KMS-11 (cell line): ENCODE data around the gene SHISA8.

ENCODE experiments used
- H2AFZ ChIP-seq: fragments of 200-600 bp; sonication (generic); 2 replicates; pipeline ENCODE4 v1.6.1; 2016; ENCODE audit warnings: antibody characterized with exemption, mixed run types, low read depth
- H3K27ac ChIP-seq: fragments of 200-600 bp; sonication (generic); 2 replicates; pipeline ENCODE4 v1.6.1; 2016; ENCODE audit warnings: mild to moderate bottlenecking, mixed run types
- H3K27me3 ChIP-seq: fragments of 200-600 bp; sonication (generic); 2 replicates; pipeline ENCODE4 v1.6.1; 2017; ENCODE audit warnings: mild to moderate bottlenecking, low read depth, mixed run types, moderate library complexity; ENCODE audit not compliant: insufficient read depth
- H3K36me3 ChIP-seq: fragments of 200-600 bp; sonication (generic); 2 replicates; pipeline ENCODE4 v1.6.1; 2017; ENCODE audit warnings: mild to moderate bottlenecking, mixed run types; ENCODE audit not compliant: insufficient read depth
- H3K4me1 ChIP-seq: fragments of 200-600 bp; sonication (generic); 2 replicates; pipeline ENCODE4 v1.6.1; 2016; ENCODE audit warnings: mild to moderate bottlenecking, low read depth, mixed run types; ENCODE audit not compliant: poor library complexity, severe bottlenecking
- H3K4me2 ChIP-seq: fragments of 200-600 bp; sonication (generic); 2 replicates; pipeline ENCODE4 v1.7.0; 2016; ENCODE audit warnings: mild to moderate bottlenecking, mixed run types
- H3K4me3 ChIP-seq: fragments of 200-600 bp; sonication (generic); IDR thresholded peaks from 2 replicates; pipeline ENCODE4 v1.6.1; 2017; ENCODE audit warnings: low read depth, low read length, mixed read lengths; ENCODE audit not compliant: insufficient read depth
- H3K79me2 ChIP-seq: fragments of 200-600 bp; sonication (generic); 2 replicates; pipeline ENCODE4 v1.6.1; 2016; ENCODE audit warnings: low read depth, mixed run types; ENCODE audit not compliant: insufficient read depth
- H3K9ac ChIP-seq: fragments of 200-600 bp; sonication (generic); 2 replicates; pipeline ENCODE4 v1.6.1; 2016; ENCODE audit warnings: mild to moderate bottlenecking, mixed run types
- H4K20me1 ChIP-seq: fragments of 200-600 bp; sonication (generic); 2 replicates; pipeline ENCODE4 v1.6.1; 2016; ENCODE audit warnings: mild to moderate bottlenecking, mixed run types; ENCODE audit not compliant: insufficient read depth
- TF ChIP-seq, protein P1 (sequence below): fragments of 200-600 bp; sonication (generic); conservative IDR thresholded peaks from 2 replicates; pipeline ENCODE4 v1.6.1; 2017; ENCODE audit warnings: low read depth, mild to moderate bottlenecking, antibody characterized with exemption, low read length, moderate library complexity, mixed read lengths

The SHISA8 gene

DNA sequence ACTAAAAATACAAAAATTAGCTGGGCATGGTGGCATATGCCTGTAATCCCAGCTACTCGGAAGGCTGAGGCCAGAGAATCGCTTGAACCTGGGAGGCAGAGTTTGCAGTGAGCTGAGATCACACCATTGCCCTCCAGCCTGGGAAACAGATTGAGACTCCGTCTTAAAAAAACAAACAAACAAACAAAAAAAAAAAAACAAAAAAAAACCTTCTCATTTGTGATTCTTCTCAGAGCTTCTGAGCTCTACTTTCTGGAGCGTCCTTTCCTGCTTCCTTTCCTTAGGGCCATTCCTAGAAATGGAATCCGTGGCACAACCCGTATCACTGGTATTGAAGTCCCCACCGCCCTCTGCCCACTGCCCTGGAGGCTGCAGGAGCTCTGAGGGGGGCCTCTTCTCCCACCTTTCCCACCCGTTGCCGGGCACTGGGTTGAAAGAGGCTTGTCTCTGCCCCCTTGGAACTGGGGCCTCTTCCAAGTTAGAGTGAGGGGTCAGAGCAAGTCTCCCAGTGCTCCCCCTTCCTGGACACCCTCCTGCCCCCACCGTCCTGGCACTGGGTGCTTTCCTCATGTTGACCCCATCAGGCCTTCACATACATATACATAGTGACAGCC lies 2.0 kb upstream of the SHISA8 start:
- no peak overlapping the region for H2AFZ ChIP-seq
- H3K9ac ChIP-seq: no peak overlapping the region
- H3K4me1 ChIP-seq: no peaks in the 10 kb centered on the region
- H4K20me1 ChIP-seq: no peaks in the 10 kb centered on the region
- no peak overlapping the region for H3K4me2 ChIP-seq
- H3K79me2 ChIP-seq: no peaks in the 10 kb centered on the region
- H3K27me3 ChIP-seq: peaks cover 23% of the 10 kb centered on the region
- H3K4me3 ChIP-seq: no peak overlapping the region
- TF ChIP-seq, protein P1, sequence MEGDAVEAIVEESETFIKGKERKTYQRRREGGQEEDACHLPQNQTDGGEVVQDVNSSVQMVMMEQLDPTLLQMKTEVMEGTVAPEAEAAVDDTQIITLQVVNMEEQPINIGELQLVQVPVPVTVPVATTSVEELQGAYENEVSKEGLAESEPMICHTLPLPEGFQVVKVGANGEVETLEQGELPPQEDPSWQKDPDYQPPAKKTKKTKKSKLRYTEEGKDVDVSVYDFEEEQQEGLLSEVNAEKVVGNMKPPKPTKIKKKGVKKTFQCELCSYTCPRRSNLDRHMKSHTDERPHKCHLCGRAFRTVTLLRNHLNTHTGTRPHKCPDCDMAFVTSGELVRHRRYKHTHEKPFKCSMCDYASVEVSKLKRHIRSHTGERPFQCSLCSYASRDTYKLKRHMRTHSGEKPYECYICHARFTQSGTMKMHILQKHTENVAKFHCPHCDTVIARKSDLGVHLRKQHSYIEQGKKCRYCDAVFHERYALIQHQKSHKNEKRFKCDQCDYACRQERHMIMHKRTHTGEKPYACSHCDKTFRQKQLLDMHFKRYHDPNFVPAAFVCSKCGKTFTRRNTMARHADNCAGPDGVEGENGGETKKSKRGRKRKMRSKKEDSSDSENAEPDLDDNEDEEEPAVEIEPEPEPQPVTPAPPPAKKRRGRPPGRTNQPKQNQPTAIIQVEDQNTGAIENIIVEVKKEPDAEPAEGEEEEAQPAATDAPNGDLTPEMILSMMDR: no peak
- no peak overlapping the region for H3K27ac ChIP-seq
- no peaks in the 10 kb centered on the region for H3K36me3 ChIP-seq

GRCh38 chr22:41915786-41916493 lies 1.1 kb upstream of the SHISA8 start:
- H4K20me1 ChIP-seq: no peaks in the 10 kb centered on the region
- H3K9ac ChIP-seq: no peak overlapping the region
- no peak overlapping the region for H3K4me3 ChIP-seq
- H3K27me3 ChIP-seq: peaks cover 26% of the 10 kb centered on the region
- no peak overlapping the region for H3K27ac ChIP-seq
- TF ChIP-seq, protein P1: no peak
- H3K4me2 ChIP-seq: no peak overlapping the region
- H2AFZ ChIP-seq: no peak overlapping the region
- H3K4me1 ChIP-seq: no peaks in the 10 kb centered on the region
- H3K79me2 ChIP-seq: no peaks in the 10 kb centered on the region
- H3K36me3 ChIP-seq: no peaks in the 10 kb centered on the region

GRCh38 chr22:41914611-41915034 lies 251 bp downstream of the SHISA8 start:
- no peak overlapping the region for H3K4me2 ChIP-seq
- peaks cover 30% of the 10 kb centered on the region for H3K27me3 ChIP-seq
- no peak overlapping the region for H2AFZ ChIP-seq
- no peak overlapping the region for H3K9ac ChIP-seq
- H3K4me1 ChIP-seq: no peaks in the 10 kb centered on the region
- no peak overlapping the region for H3K27ac ChIP-seq
- no peaks in the 10 kb centered on the region for H3K79me2 ChIP-seq
- no peak overlapping the region for H3K4me3 ChIP-seq
- H4K20me1 ChIP-seq: no peaks in the 10 kb centered on the region
- TF ChIP-seq, protein P1: no peak
- H3K36me3 ChIP-seq: no peaks in the 10 kb centered on the region

- H3K79me2 ChIP-seq: no peaks in the 10 kb centered on the region
- H4K20me1 ChIP-seq: no peaks in the 10 kb centered on the region
- H3K4me2 ChIP-seq: no peak overlapping the region
- H3K27me3 ChIP-seq: peaks cover 30% of the 10 kb centered on the region
- no peaks in the 10 kb centered on the region for H3K4me1 ChIP-seq
- H3K27ac ChIP-seq: no peak overlapping the region
- H3K4me3 ChIP-seq: no peak overlapping the region
- TF ChIP-seq, protein P1: no peak
- H3K9ac ChIP-seq: no peak overlapping the region
- H2AFZ ChIP-seq: no peak overlapping the region
- no peaks in the 10 kb centered on the region for H3K36me3 ChIP-seq
These were observed 886 bp downstream of the SHISA8 start for GRCh38 chr22:41913842-41914534.
